ENCODE measurements around the gene PAM. TPM values are rescaled to one million over a fixed set of nuclear protein-coding genes. Genes with fewer than 3 reads are reported as not detected.

PAM gene
- total RNA-seq, 1 donor from 2014 or later, result 136 TPM

- TF ChIP-seq POLR2AphosphoS5 (IDR thresholded peaks at IDR 0.05; ENCODE audit: insufficient read depth in 1 of 2, low read depth in 1 of 2) (no peak), POLR2A (IDR thresholded peaks at IDR 0.05) (no peak)
- no peaks in the 10 kb centered on the region for H3K36me3 ChIP-seq
- no peak overlapping the region for H3K4me3 ChIP-seq
- DNase-seq (ENCODE audit: extremely low spot score in 2 of 2), result no peak
- no peaks in the 10 kb centered on the region for H3K9me3 ChIP-seq
- H3K27ac ChIP-seq, result no peak overlapping the region
- H3K4me1 ChIP-seq, result peaks cover 21% of the 10 kb centered on the region
- intact Hi-C loops (cut with DNase I), result no loop called here
- no peaks in the 10 kb centered on the region for H3K27me3 ChIP-seq
Measured at GRCh38 chr5:102886586-102886985, 131.5 kb downstream of the PAM start.

GRCh38 chr5:102888483-102888882, 133.4 kb downstream of the PAM start:
- H3K9me3 ChIP-seq, result no peaks in the 10 kb centered on the region
- peaks cover 30% of the 10 kb centered on the region for H3K4me1 ChIP-seq

GRCh38 chr5:102889033-102889432, 133.9 kb downstream of the PAM start:
- intact Hi-C loops (cut with DNase I), result no loop called here
- TF ChIP-seq POLR2AphosphoS5 (IDR thresholded peaks at IDR 0.05; ENCODE audit: insufficient read depth in 1 of 2, low read depth in 1 of 2) (no peak), CTCF (IDR thresholded peaks at IDR 0.05) (no peak), POLR2A (IDR thresholded peaks at IDR 0.05) (no peak)
- H3K27me3 ChIP-seq, result no peaks in the 10 kb centered on the region

More at GRCh38 chr5:102888483-102888882, 133.4 kb downstream of the PAM start:
- H3K27ac ChIP-seq, result peak overlapping the region; percentile 7
- TF ChIP-seq POLR2AphosphoS5 (IDR thresholded peaks at IDR 0.05; ENCODE audit: insufficient read depth in 1 of 2, low read depth in 1 of 2) (no peak), POLR2A (IDR thresholded peaks at IDR 0.05) (no peak), CTCF (IDR thresholded peaks at IDR 0.05) (no peak)
- DNase-seq (ENCODE audit: extremely low spot score in 2 of 2), result no peak
- intact Hi-C loops (cut with DNase I), result no loop called here
- H3K36me3 ChIP-seq, result no peaks in the 10 kb centered on the region
- no peak overlapping the region for H3K4me3 ChIP-seq
- no peaks in the 10 kb centered on the region for H3K27me3 ChIP-seq

GRCh38 chr5:102890133-102890532, 135.0 kb downstream of the PAM start:
- no peaks in the 10 kb centered on the region for H3K27me3 ChIP-seq
- no peak for DNase-seq (ENCODE audit: extremely low spot score in 2 of 2)
- H3K4me3 ChIP-seq, result no peak overlapping the region
- peaks cover 26% of the 10 kb centered on the region for H3K4me1 ChIP-seq
- peak overlapping the region; percentile 41 for H3K27ac ChIP-seq
- TF ChIP-seq CTCF (IDR thresholded peaks at IDR 0.05) (no peak), POLR2AphosphoS5 (IDR thresholded peaks at IDR 0.05; ENCODE audit: insufficient read depth in 1 of 2, low read depth in 1 of 2) (no peak), POLR2A (IDR thresholded peaks at IDR 0.05) (no peak)
- H3K9me3 ChIP-seq, result no peaks in the 10 kb centered on the region
- intact Hi-C loops (cut with DNase I), result no loop called here
- no peaks in the 10 kb centered on the region for H3K36me3 ChIP-seq

More at GRCh38 chr5:102889033-102889432, 133.9 kb downstream of the PAM start:
- no peak for DNase-seq (ENCODE audit: extremely low spot score in 2 of 2)
- H3K4me1 ChIP-seq, result peaks cover 30% of the 10 kb centered on the region
- no peak overlapping the region for H3K4me3 ChIP-seq
- H3K36me3 ChIP-seq, result no peaks in the 10 kb centered on the region
- H3K9me3 ChIP-seq, result no peaks in the 10 kb centered on the region
- H3K27ac ChIP-seq, result peak overlapping the region; percentile 41

GRCh38 chr5:102891175-102891574, 136.1 kb downstream of the PAM start:
- peaks cover 20% of the 10 kb centered on the region for H3K4me1 ChIP-seq
- intact Hi-C loops (cut with DNase I), result no loop called here
- no peaks in the 10 kb centered on the region for H3K27me3 ChIP-seq
- no peak for DNase-seq (ENCODE audit: extremely low spot score in 2 of 2)
- TF ChIP-seq POLR2AphosphoS5 (IDR thresholded peaks at IDR 0.05; ENCODE audit: insufficient read depth in 1 of 2, low read depth in 1 of 2), result peak in 1 of 2 donors; percentile 60
- TF ChIP-seq POLR2A (IDR thresholded peaks at IDR 0.05), result no peak
- no peak for TF ChIP-seq CTCF (IDR thresholded peaks at IDR 0.05)
- H3K9me3 ChIP-seq, result no peaks in the 10 kb centered on the region
- no peaks in the 10 kb centered on the region for H3K36me3 ChIP-seq
- peak overlapping the region; percentile 33 for H3K27ac ChIP-seq
- no peak overlapping the region for H3K4me3 ChIP-seq
